ENCODE results near the gene UAP1L1. TPM values are rescaled to one million over a fixed set of nuclear protein-coding genes. Genes with fewer than 3 reads are reported as not detected.
A peak's percentile ranks its signal among the peaks of the same experiment; 100 is the strongest.

Gene UAP1L1
- total and polyA plus RNA-seq, 2 of the 4 experiments (the other 2 are of a cell fraction) = 2.3 to 9.8 TPM

DNA sequence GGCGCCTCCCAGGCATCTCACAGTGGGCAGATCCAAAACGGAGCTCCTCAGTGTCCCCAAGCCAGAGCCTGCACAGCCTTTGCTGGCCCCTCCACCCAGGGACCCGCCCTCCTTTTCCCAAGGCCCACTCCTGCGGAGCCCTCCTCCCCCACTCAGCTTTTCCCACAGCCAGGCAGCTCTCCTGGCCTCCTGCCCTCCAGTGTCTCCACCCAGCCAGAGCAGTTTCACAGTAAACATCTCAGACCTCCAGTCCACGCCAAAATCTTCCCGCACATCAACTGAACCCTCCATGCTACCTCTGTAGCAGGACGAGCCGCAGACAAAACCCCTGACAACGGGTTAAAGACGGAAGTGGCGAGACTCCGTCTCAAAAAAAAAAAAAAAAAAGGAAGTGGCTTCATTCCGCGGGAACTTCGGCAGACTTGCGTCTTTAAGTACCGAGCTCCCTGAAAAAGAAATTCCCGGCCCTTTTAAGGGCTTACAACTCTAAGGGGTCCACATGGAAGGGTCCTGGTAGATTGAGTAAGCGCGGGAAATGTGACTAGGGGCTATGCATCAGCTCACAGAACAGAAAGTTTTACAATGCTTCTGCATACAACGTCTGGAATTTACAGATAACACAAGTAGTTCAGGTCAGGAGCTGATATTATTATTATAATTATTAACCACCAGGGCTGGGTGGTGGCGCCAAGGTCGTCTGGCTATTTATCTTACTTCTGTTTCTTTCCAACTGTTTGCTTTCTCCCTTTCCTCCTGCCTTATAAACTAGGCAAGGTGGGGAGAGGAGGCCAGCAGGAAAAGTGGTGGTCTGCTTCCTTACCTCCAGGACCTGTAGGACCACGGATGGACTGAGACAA, 50.2 kb downstream of the UAP1L1 start:
- Histone ChIP-seq H3K18ac (ENCODE audit: low read depth, low read length) (no peak overlapping the region), H2AK9ac (replicated peaks; ENCODE audit: low read depth, low read length, poor library complexity) (peak overlapping the region; percentile 55), H3K4me1 (ENCODE audit: control insufficient read depth, insufficient read depth, low read length) (peaks cover 12% of the 10 kb centered on the region; the same call in 1 of the 2 replicates), H2BK20ac (ENCODE audit: low read depth, low read length) (no peak overlapping the region), H2AFZ (replicated peaks; ENCODE audit: low read length, poor library complexity) (no peak overlapping the region), H2BK120ac (ENCODE audit: low read depth, low read length) (no peak overlapping the region), H3K9me1 (ENCODE audit: insufficient read depth, low read length) (peaks cover 16% of the 10 kb centered on the region), H3K14ac (replicated peaks; ENCODE audit: low read depth, low read length) (no peak overlapping the region), H3K56ac (ENCODE audit: extremely low read depth, insufficient read depth, low read length) (no peak overlapping the region), H4K8ac (ENCODE audit: low read depth in 2 of 2, low read length in 2 of 2) (no peak overlapping the region), H2BK15ac (ENCODE audit: low read depth, low read length) (no peak overlapping the region), H3K79me1 (ENCODE audit: low read depth in 1 of 2, low read length in 2 of 2) (peaks cover 13 to 40% of the 10 kb centered on the region in 2 experiments), H3K23ac (ENCODE audit: low read depth, low read length) (0 out of 2 replicates have a peak overlapping the region, but pooled peaks have one; percentile 73), H3K4me3 (ENCODE audit: insufficient read depth, low read depth, low read length) (no peak overlapping the region), H3K27ac (ENCODE audit: insufficient read depth, low read length) (no peak overlapping the region), H3K9ac (ENCODE audit: low read depth, low read length) (no peak overlapping the region), H3K27me3 (ENCODE audit: control insufficient read depth, insufficient read depth, low read length) (no peaks in the 10 kb centered on the region), H2AK5ac (ENCODE audit: low read depth, low read length) (no peak overlapping the region), H4K91ac (ENCODE audit: insufficient read depth, low read depth, low read length) (no peak overlapping the region), H3K4ac (ENCODE audit: low read depth, low read length) (no peak overlapping the region), H3K9me3 (ENCODE audit: control insufficient read depth, insufficient read depth, low read length) (peaks cover 4% of the 10 kb centered on the region; the same call in 1 of the 2 replicates), H4K5ac (ENCODE audit: low read depth, low read length) (no peak overlapping the region), H4K20me1 (ENCODE audit: insufficient read depth, low read length) (peaks cover 8% of the 10 kb centered on the region; the same call in 1 of the 2 replicates), H3K4me2 (ENCODE audit: low read depth, low read length) (peak overlapping the region; percentile 35; the same call in 1 of the 2 replicates), H3K36me3 (ENCODE audit: control insufficient read depth, insufficient read depth, low read length) (no peaks in the 10 kb centered on the region), H2BK5ac (ENCODE audit: low read depth, low read length, poor library complexity, severe bottlenecking) (no peak overlapping the region)
- intact Hi-C loops (cut with micrococcal nuclease) = no loop called here
- ATAC-seq (ENCODE audit: low read depth) = no peak
- DNase-seq = no peak
- 81% methylated on average over 5 of the region's 24 CpGs; no CpG with 5 or more reads in 1 of the 2 experiments for WGBS, 2 experiments (ENCODE audit: extremely low coverage in 2 of 2, insufficient read length in 1 of 2)
- dilution Hi-C loops (cut with HindIII; ENCODE audit: low sequenced_read_pairs, unreplicated experiment) = no loop called here
- TF ChIP-seq MXI1 (IDR thresholded peaks at IDR 0.05; ENCODE audit: borderline replicate concordance, low read depth, low read length) (no peak), RFX5 (IDR thresholded peaks at IDR 0.05; ENCODE audit: low read depth, low read length) (no peak), CEBPB (IDR thresholded peaks at IDR 0.05; ENCODE audit: low read depth, low read length) (no peak), MAZ (IDR thresholded peaks at IDR 0.05; ENCODE audit: borderline replicate concordance, low read depth, low read length) (no peak), RCOR1 (IDR thresholded peaks at IDR 0.05; ENCODE audit: insufficient replicate concordance, low read length) (no peak), BHLHE40 (IDR thresholded peaks at IDR 0.05; ENCODE audit: low read depth, low read length) (no peak), CTCF (conservative IDR thresholded peaks at IDR 0.05; ENCODE audit: low read depth, low read length) (no peak), USF2 (IDR thresholded peaks at IDR 0.05; ENCODE audit: low read depth, low read length) (no peak), ELK1 (IDR thresholded peaks at IDR 0.05; ENCODE audit: borderline replicate concordance, low read depth, low read length) (no peak), MAFK (IDR thresholded peaks at IDR 0.05; ENCODE audit: low read depth, low read length) (no peak), POLR2A (IDR thresholded peaks at IDR 0.05; ENCODE audit: low read depth, low read length) (no peak)
- ChIA-PET CTCF (interaction anchor here (0.6 kb wide), 1 partner anchor 16 kb away, joined by 4 read pairs; no protein-coding TSS in a partner anchor), POLR2A (ENCODE audit: unreplicated experiment) (no interaction called here)
- no TSS peak for BruUV-seq (replicated peaks)
- in situ Hi-C loops (cut with MboI; ENCODE audit: low sequenced_read_pairs) = no loop called here
